SK-MEL-5 (cell line): ENCODE data around the gene SLC25A48. TPM values are rescaled to one million over a fixed set of nuclear protein-coding genes. Genes with fewer than 3 reads are reported as not detected.

ENCODE experiments used
- DNase-seq: peaks from one replicate; pipeline ENCODE4 v3.0.0-alpha.2; 2016; ENCODE audit warnings: low read depth, low spot score
- in situ Hi-C: cut with HindIII; loops from 2 replicates; pipeline ENCODE4 v1.10.0; 2016; ENCODE audit warnings: low sequenced_read_pairs, high pct_unique_total_duplicates, low pct_unique_long_range_greater_than_20kb
- small RNA-seq, 2 experiments: library from RNA; depleted of rRNA; stranded (forward); fragments of <200 nt; gene quantifications; one replicate each; pipeline ENCODE3, GENCODE V24; 2014
- total RNA-seq: library from RNA; depleted of rRNA; stranded (reverse); fragments of >200 nt; shearing (Covaris generic); gene quantifications from 2 replicates; pipeline ENCODE4 v1.2.3, GENCODE V29; 2014; rRNA removed

The SLC25A48 gene
- total RNA-seq, 1 experiment from 2014 or later, result 0.05 TPM

DNA sequence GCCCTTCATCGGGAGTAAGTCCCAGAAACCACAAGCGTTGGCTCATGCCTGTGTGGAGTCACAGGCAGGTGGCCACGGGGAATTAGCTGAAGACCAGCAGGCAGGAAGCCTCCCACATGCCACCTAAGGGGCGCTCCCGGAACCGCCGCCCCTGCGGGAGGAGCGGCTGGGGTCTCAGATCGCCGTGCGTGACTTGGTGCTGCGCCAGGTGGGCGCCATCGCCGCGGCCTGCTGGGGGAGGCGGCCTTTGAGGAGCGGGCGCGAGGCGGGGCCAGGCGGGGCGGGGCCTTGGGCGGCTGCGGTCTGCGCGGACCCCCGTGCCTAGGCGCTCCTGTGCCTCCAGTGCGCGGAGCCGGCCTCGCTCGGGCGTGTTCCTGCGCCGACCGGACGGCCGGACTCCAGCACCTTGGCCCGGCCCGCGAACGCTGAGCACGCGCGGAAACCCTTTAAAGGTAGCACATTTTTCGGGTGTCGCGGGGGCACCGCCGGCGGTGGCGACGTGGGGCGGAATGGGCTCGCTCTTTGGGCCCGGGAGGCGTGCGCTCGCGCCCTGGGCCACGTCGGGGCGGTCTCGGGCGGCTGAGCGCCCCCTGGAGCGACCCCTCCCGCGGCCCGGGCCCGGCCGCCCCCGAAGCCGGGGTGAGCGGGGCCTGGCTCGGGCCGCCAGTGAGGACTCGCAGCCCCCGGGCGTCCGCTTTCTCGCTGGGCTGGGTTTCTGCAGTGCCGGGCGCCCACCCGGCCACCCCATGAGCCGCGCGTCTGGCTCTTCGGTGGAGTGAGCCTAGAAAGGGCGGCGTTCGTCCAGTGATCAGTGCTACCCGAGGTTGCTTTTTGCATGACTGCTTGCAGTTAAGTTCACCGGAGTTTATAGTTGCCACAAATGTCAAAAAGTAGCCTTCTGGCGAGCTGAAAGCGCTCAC is 95.8 kb downstream of the SLC25A48 start:
- no peak for DNase-seq
- in situ Hi-C loops, result no loop called here

DNA sequence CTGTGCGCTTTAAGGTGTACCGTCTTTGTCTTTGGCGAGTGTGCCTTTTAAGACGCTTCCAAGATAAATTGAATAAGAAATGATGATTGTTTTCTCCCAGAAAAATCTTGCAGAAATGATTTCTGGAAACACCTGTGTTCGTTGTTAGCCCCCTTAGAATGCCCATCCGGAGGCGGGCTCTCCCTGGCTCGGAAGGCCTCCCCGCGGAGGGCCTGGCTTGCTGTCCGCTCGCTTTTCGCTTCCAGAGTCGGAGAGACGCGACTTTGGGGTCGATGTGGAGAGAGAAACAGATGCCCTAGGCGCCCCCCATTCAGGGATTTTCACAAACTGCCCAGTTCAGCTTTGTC is 96.5 kb downstream of the SLC25A48 start:
- in situ Hi-C loops, result no loop called here
- DNase-seq, result no peak

DNA sequence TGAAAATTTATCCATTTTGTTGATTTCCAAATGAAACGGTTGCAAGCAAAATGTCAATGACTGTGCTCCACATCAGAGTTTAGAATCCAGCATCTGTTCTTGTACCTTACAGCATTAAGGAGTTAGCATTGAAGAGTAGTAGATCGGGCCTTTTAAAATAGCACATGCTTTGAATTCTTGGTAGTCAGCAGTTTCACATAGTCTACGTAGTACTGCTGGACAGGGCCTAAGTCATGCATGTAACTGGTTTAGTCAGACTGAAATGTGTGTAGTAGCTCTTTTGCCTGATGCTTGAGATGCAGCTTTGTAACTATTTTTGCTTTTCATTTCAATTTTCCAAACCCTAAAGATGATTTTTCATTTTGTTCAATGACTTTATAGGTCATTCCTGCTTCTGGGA is 100.5 kb downstream of the SLC25A48 start:
- peak; percentile 8 for DNase-seq

DNA sequence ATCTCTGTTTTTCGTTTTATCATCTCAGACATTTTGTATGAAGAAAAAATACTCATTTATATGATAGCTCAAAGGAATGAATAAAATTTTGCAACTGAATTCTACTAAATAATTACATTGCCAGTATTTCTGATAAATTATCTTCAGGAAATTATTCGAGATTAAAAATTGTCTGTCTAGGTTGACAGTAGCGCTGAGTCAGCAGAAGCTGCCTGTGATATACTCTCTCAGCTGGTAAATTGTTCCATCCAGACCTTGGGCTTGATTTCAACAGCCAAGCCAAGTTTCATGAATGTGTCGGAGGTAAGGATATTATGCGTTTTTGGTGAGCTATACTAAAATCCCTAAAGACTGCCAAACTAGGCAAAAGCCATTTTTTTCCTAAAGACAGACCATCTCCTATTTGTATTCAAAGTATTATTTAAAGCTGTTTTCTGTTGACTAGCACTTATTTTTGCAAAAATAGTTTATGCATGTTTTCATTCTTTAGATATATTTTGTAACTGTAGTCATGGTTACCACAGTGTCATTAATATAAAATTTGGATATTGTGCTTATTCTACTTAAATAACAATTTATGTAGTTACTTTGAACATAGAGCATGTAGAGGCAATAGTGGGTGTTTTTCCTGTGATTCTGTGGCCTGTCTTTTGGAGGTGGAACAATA is 102.9 kb downstream of the SLC25A48 start:
- DNase-seq, result no peak
- in situ Hi-C loops, result no loop called here

More for the DNA sequence above, 100.5 kb downstream of the SLC25A48 start:
- in situ Hi-C loops, result no loop called here

Small RNA genes within 50 kb of the gene (small RNA-seq; reads per million reads assigned to genes)
- 0 reads per million in 2 experiments for gene MIR5692C1

Other genes starting within 250 kb of the SLC25A48 start
- gene IL9, start 61.2 kb downstream of the SLC25A48 start, total RNA-seq, result not detected in 2 replicates
- not detected in 2 replicates for gene LECT2, start 120.3 kb downstream of the SLC25A48 start, total RNA-seq
- 304 and 330 TPM in 2 replicates for gene TGFBI, start 194.3 kb downstream of the SLC25A48 start, total RNA-seq